Measurements from ENCODE around the gene COMT.

COMT gene

GRCh38 chr22:19978748-19979147 lies 37.2 kb downstream of the COMT start:
- Histone ChIP-seq H3K36me3 (ENCODE audit: insufficient read depth) (no peaks in the 10 kb centered on the region), H3K4me3 (IDR thresholded peaks at IDR 0.05; ENCODE audit: insufficient read depth, low read depth, low read length) (no peak overlapping the region), H3K4me1 (ENCODE audit: low read depth, poor library complexity, severe bottlenecking) (no peaks in the 10 kb centered on the region), H3K27ac (no peak overlapping the region), H2AFZ (ENCODE audit: low read depth) (no peak overlapping the region), H3K27me3 (ENCODE audit: insufficient read depth, low read depth) (no peaks in the 10 kb centered on the region), H4K20me1 (ENCODE audit: insufficient read depth) (no peaks in the 10 kb centered on the region), H3K9ac (no peak overlapping the region), H3K4me2 (no peak overlapping the region), H3K79me2 (ENCODE audit: insufficient read depth, low read depth) (no peaks in the 10 kb centered on the region)
- TF ChIP-seq, protein P1, sequence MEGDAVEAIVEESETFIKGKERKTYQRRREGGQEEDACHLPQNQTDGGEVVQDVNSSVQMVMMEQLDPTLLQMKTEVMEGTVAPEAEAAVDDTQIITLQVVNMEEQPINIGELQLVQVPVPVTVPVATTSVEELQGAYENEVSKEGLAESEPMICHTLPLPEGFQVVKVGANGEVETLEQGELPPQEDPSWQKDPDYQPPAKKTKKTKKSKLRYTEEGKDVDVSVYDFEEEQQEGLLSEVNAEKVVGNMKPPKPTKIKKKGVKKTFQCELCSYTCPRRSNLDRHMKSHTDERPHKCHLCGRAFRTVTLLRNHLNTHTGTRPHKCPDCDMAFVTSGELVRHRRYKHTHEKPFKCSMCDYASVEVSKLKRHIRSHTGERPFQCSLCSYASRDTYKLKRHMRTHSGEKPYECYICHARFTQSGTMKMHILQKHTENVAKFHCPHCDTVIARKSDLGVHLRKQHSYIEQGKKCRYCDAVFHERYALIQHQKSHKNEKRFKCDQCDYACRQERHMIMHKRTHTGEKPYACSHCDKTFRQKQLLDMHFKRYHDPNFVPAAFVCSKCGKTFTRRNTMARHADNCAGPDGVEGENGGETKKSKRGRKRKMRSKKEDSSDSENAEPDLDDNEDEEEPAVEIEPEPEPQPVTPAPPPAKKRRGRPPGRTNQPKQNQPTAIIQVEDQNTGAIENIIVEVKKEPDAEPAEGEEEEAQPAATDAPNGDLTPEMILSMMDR (conservative IDR thresholded peaks at IDR 0.05; ENCODE audit: low read depth, low read length), result no peak

DNA sequence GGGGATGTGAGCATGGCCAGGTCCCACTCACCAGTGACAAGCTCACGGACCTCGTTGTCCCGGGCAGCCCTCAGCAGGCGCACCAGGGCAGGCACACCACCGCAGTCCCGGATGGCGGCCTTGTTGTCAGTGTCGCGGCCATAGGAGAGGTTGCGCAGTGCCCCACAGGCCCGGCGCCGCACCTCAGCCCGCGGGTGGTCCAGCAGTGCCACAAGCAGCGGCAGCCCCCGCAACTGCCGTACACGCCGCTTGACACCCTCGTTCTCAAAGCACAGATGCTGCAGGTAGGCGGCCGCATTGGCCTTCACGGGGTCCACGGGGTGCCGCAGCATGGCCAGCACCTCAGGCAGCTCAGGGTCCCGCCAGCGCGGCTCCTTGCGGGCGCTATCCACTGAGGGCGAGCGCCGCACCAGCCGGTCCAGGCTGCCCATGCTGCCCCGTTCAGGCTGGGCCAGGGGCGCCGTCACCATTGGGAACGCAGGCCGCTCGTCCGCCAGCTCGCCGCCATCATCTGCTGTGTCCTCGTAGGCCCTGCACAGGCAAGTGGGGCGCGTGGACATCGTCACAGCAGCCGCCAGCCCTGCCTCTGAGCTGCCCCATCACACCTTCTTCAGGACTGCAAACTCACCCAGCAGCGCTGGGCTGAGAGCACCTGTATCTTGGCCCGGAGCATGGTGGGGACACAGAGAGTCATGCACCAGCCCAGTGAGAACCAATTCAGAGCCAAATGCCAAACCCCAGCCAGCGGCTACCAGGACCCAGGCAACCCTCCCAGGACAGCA lies 38.3 kb downstream of the COMT start:
- no peak overlapping the region for H2AFZ ChIP-seq (ENCODE audit: low read depth)
- H3K4me2 ChIP-seq, result no peak overlapping the region
- H3K27ac ChIP-seq, result no peak overlapping the region
- H3K79me2 ChIP-seq (ENCODE audit: insufficient read depth, low read depth), result no peaks in the 10 kb centered on the region
- TF ChIP-seq, protein P1 (conservative IDR thresholded peaks at IDR 0.05; ENCODE audit: low read depth, low read length), result no peak
- H3K36me3 ChIP-seq (ENCODE audit: insufficient read depth), result no peaks in the 10 kb centered on the region
- H3K4me1 ChIP-seq (ENCODE audit: low read depth, poor library complexity, severe bottlenecking), result peaks cover 3% of the 10 kb centered on the region
- H3K27me3 ChIP-seq (ENCODE audit: insufficient read depth, low read depth), result no peaks in the 10 kb centered on the region
- H4K20me1 ChIP-seq (ENCODE audit: insufficient read depth), result no peaks in the 10 kb centered on the region
- no peak overlapping the region for H3K9ac ChIP-seq
- H3K4me3 ChIP-seq (IDR thresholded peaks at IDR 0.05; ENCODE audit: insufficient read depth, low read depth, low read length), result no peak overlapping the region

DNA sequence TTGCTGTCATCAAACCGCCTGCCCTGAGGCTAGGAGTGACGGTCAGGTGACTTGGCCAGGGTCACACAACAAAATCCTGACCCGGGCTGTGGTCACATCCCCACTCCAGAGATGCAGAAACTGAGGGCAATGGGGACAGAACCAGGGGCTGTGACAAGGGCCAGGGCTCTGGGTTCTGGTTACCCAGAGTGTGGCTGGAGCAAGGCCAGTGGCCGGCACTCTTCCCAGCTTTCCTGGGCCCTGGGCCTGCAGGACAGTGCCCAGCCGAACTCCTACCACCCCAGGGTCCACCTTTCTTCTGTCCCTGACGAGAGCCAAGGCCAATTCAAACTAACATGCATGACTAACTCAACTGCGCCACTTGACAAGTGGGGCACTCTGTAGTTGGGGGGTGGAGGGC lies 39.2 kb downstream of the COMT start:
- Histone ChIP-seq H3K27ac (no peak overlapping the region), H3K9ac (no peak overlapping the region), H4K20me1 (ENCODE audit: insufficient read depth) (no peaks in the 10 kb centered on the region), H3K4me3 (IDR thresholded peaks at IDR 0.05; ENCODE audit: insufficient read depth, low read depth, low read length) (no peak overlapping the region), H3K27me3 (ENCODE audit: insufficient read depth, low read depth) (no peaks in the 10 kb centered on the region), H2AFZ (ENCODE audit: low read depth) (no peak overlapping the region), H3K36me3 (ENCODE audit: insufficient read depth) (no peaks in the 10 kb centered on the region), H3K4me2 (no peak overlapping the region), H3K79me2 (ENCODE audit: insufficient read depth, low read depth) (no peaks in the 10 kb centered on the region), H3K4me1 (ENCODE audit: low read depth, poor library complexity, severe bottlenecking) (peaks cover 3% of the 10 kb centered on the region)
- TF ChIP-seq, protein P1 (conservative IDR thresholded peaks at IDR 0.05; ENCODE audit: low read depth, low read length), result no peak

DNA sequence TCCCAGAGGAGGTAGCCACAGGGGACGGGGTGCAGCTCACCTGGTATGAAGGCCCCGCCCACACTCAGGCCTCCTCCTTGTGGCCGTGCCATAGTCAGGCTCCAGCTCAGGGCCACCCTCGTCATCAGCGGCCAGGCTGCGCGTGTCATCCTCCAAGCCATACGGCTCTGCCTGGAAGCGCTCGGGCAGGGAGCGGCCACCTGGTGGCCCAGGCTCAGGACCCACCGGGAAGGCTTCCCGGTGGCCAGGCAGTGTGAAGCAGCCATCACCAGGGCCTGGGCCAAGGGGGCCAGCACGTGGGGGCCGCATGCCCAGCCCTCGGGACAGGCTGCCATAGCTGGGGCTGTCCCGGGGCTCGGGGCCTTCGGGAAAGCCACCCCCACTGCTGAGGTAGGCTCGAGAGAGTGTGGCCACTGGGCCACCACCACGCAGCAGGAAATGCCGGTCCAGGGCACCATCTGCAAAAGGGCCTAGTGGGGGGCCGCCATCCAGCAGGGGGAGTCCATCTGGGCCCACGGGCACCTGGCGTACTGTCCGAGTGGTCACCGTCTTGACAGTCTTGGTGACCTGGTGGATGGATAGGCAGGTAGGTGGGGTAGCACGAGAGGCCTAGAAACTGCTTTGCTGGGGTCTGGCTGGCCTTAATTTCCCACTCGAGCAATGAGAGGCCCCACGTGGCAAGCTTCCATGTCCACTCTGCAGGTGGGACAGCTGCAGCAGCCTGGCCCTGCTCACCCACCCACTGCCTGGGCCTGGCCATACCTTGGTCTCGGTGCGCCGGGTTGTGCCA lies 39.8 kb downstream of the COMT start:
- Histone ChIP-seq H3K4me2 (no peak overlapping the region), H3K9ac (no peak overlapping the region), H4K20me1 (ENCODE audit: insufficient read depth) (no peaks in the 10 kb centered on the region), H3K36me3 (ENCODE audit: insufficient read depth) (no peaks in the 10 kb centered on the region), H2AFZ (ENCODE audit: low read depth) (no peak overlapping the region), H3K27me3 (ENCODE audit: insufficient read depth, low read depth) (peaks cover 4% of the 10 kb centered on the region; the same call in 1 of the 2 replicates), H3K4me1 (ENCODE audit: low read depth, poor library complexity, severe bottlenecking) (peaks cover 3% of the 10 kb centered on the region), H3K27ac (no peak overlapping the region), H3K4me3 (IDR thresholded peaks at IDR 0.05; ENCODE audit: insufficient read depth, low read depth, low read length) (no peak overlapping the region), H3K79me2 (ENCODE audit: insufficient read depth, low read depth) (no peaks in the 10 kb centered on the region)
- TF ChIP-seq, protein P1 (conservative IDR thresholded peaks at IDR 0.05; ENCODE audit: low read depth, low read length), result no peak

Data from KMS-11 (cell line).